ENCODE results near the gene PLTP.

DNA sequence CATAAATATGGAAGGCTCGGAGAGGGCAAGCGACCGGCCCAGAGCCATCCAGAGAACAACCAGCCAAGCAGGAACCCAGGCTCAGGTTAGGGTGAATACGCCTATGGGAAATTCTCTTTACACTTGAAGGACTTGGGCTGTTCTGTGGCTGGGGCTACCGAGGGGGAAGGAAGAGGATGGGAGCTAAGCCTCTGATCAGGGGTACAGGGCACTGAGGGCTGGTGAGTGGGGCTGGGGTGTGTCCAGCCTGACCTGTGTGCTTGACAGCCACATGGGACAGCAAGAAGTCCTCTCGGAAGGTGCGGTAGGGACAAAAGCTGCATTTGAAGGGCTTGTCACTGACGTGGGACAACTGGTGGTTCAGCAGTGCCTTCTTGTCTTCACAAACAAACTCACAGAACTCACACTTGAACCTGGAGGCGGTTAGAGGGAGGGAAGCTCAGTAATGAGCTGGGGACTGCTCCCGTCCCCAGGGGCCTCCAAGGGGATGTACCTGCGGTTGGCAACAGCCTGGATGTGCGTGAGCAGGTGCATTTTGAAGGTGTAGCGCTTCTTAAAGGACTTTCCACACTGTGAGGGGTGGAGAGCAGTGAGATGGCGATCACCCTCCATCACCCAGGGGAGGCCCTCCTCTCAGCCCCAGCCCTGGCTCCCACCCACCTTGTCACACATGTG lies 48.1 kb upstream of the PLTP start:
- TF ChIP-seq ZNF121 (tag by site-specific recombination; IDR thresholded peaks at IDR 0.05), result no peak
- TF ChIP-seq, protein P1, sequence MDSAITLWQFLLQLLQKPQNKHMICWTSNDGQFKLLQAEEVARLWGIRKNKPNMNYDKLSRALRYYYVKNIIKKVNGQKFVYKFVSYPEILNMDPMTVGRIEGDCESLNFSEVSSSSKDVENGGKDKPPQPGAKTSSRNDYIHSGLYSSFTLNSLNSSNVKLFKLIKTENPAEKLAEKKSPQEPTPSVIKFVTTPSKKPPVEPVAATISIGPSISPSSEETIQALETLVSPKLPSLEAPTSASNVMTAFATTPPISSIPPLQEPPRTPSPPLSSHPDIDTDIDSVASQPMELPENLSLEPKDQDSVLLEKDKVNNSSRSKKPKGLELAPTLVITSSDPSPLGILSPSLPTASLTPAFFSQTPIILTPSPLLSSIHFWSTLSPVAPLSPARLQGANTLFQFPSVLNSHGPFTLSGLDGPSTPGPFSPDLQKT (IDR thresholded peaks at IDR 0.05; ENCODE audit: borderline replicate concordance, low read depth, low read length), result no peak
- TF ChIP-seq REPIN1 (tag by site-specific recombination; IDR thresholded peaks at IDR 0.05; ENCODE audit: low read depth), result no peak
- no peak for TF ChIP-seq ZNF274 (IDR thresholded peaks at IDR 0.05; ENCODE audit: low read length)
- TF ChIP-seq ZNF274 (tag by site-specific recombination; IDR thresholded peaks at IDR 0.05; ENCODE audit: borderline replicate concordance), result no peak
- no peak for TF ChIP-seq ZNF433 (tag by site-specific recombination; IDR thresholded peaks at IDR 0.05; ENCODE audit: low read depth)
- TF ChIP-seq BCL11A (tag by site-specific recombination; IDR thresholded peaks at IDR 0.05; ENCODE audit: low read depth), result no peak
